Ascending aorta (tissue), 2 donors: ENCODE measurements around the gene IGSF6. TPM values are rescaled to one million over a fixed set of nuclear protein-coding genes. Genes with fewer than 3 reads are reported as not detected.

Source experiments
- DNase-seq, 2 donors: peaks; one replicate each; pipeline ENCODE4 v3.0.0-alpha.2; 2019; ENCODE audit warnings: low spot score in 2 of 2
- H3K27ac ChIP-seq, 2 donors: fragments of 200-600 bp; sonication (generic); one replicate each; pipeline ENCODE4 v1.5.1; 2016 to 2017; ENCODE audit warnings: mild to moderate bottlenecking in 1 of 2
- H3K27me3 ChIP-seq: fragments of 200-600 bp; sonication (generic); one replicate; pipeline ENCODE4 v1.5.1; 2017
- H3K36me3 ChIP-seq, 2 donors: fragments of 200-600 bp; sonication (generic); one replicate each; pipeline ENCODE4 v1.5.1; 2016
- H3K4me1 ChIP-seq, 2 donors: fragments of 200-600 bp; sonication (generic); one replicate each; pipeline ENCODE4 v1.5.1; 2016 to 2017; ENCODE audit warnings: mild to moderate bottlenecking in 1 of 2
- H3K4me3 ChIP-seq, 2 donors: fragments of 200-600 bp; sonication (generic); one replicate each; pipeline ENCODE4 v1.5.1; 2016 to 2017; ENCODE audit warnings: mild to moderate bottlenecking in 1 of 2
- H3K9me3 ChIP-seq, 2 donors: fragments of 200-600 bp; sonication (generic); one replicate each; pipeline ENCODE4 v1.5.1; 2016
- CTCF ChIP-seq, 3 experiments: fragments of 200-600 bp in 2 of 3; fragments of 450-650 bp in 1 of 3; sonication (generic) in 2 of 3; IDR thresholded peaks; one replicate each; pipeline ENCODE4 v1.5.1; 2016 to 2019; ENCODE audit warnings: antibody characterized with exemption in 3 of 3, mild to moderate bottlenecking in 1 of 3, moderate library complexity in 1 of 3
- intact Hi-C: fragments of 100-400 bp; cut with DNase I; formaldehyde crosslinking; loops from one replicate; pipeline ENCODE4 v1.15.1; 2023
- total RNA-seq: library from RNA; depleted of rRNA; stranded (reverse); fragments of >200 nt; gene quantifications from one replicate; pipeline ENCODE4 v1.1.0, GENCODE V29; 2016

The IGSF6 gene
- total RNA-seq, 1 donor from 2014 or later, result 3.1 TPM

DNA sequence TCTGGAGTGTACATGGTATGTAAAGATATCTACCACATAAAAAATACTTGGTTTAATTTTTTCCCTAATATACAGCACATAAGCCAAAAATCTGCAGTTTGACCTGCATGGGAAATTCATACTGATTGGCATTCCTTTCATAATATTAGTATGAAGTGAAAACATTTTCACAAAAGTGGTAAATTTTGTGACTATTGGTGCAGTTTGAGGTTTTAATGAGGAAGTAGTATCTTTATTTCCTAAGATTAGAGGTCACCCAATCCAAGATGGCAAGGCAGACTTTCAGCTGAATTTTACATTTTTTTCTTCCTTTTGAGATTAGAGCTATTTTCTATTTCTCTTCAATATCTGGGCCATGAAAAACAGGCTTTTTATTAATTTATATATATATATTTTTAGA lies 31.8 kb downstream of the IGSF6 start:
- Histone ChIP-seq H3K36me3 (peaks cover 9 to 26% of the 10 kb centered on the region in 2 donors), H3K4me1 (no peaks in the 10 kb centered on the region), H3K4me3 (no peak overlapping the region), H3K9me3 (no peaks in the 10 kb centered on the region), H3K27me3 (no peaks in the 10 kb centered on the region), H3K27ac (no peak overlapping the region)
- TF ChIP-seq CTCF (IDR thresholded peaks at IDR 0.05), result no peak
- no peak for DNase-seq
- intact Hi-C loops, result no loop called here

GRCh38 chr16:21619765-21620425 lies 32.5 kb downstream of the IGSF6 start:
- intact Hi-C loops, result no loop called here
- Histone ChIP-seq H3K4me3 (no peak overlapping the region), H3K27ac (no peak overlapping the region), H3K36me3 (peaks cover 6 to 19% of the 10 kb centered on the region in 2 donors), H3K4me1 (no peaks in the 10 kb centered on the region), H3K9me3 (no peaks in the 10 kb centered on the region), H3K27me3 (no peaks in the 10 kb centered on the region)
- no peak for DNase-seq
- no peak for TF ChIP-seq CTCF (IDR thresholded peaks at IDR 0.05)

- intact Hi-C loops, result no loop called here
- Histone ChIP-seq H3K36me3 (peaks cover 4 to 13% of the 10 kb centered on the region in 2 donors), H3K9me3 (no peaks in the 10 kb centered on the region), H3K27me3 (no peaks in the 10 kb centered on the region), H3K27ac (no peak overlapping the region), H3K4me1 (no peaks in the 10 kb centered on the region), H3K4me3 (no peak overlapping the region)
- no peak for TF ChIP-seq CTCF (IDR thresholded peaks at IDR 0.05)
- no peak for DNase-seq
Measured at GRCh38 chr16:21618281-21618680, 34.1 kb downstream of the IGSF6 start.

DNA sequence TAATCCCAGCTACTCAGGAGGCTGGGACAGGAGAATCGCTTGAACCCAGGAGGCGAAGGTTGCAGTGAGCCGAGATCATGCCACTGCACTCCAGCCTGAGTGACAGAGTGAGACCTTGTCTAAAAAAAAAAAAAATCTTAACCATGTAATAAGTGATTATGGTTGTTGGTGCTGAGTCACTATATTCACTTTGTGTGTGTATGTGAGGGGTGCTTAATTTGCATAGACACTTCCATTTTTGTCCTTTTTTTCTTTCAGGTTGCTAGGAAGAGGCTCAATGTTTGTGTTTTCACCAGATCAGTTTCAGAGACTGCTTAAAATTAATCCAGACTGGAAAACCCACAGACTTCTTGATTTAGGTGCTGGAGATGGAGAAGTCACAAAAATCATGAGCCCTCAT lies 34.8 kb downstream of the IGSF6 start:
- no peaks in the 10 kb centered on the region for H3K27me3 ChIP-seq
- no peak overlapping the region for H3K27ac ChIP-seq
- no peaks in the 10 kb centered on the region for H3K9me3 ChIP-seq
- DNase-seq, result no peak
- H3K4me3 ChIP-seq, result no peak overlapping the region
- no peaks in the 10 kb centered on the region for H3K4me1 ChIP-seq
- H3K36me3 ChIP-seq, result peaks cover 4 to 10% of the 10 kb centered on the region in 2 donors
- TF ChIP-seq CTCF (IDR thresholded peaks at IDR 0.05), result no peak
- intact Hi-C loops, result no loop called here

DNA sequence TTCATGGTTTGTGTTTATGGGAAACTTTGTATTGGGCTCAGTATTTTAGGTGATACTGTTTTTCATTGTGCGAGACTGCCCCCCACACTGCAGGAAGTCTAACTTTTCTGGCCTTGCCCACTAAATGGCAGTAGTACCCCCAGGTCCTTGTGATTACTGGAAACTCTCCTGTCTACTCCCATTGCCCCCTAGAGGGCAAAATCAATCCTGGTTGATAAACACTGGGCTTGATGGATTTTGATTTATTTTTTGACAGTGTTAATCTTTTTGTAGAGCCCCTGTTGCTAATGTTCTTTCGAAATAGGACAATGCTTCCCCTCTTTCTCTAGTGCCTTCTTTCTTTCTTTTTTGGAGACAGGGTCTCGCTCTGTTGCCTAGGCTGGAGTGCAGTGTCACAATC lies 37.5 kb downstream of the IGSF6 start:
- Histone ChIP-seq H3K4me3 (no peak overlapping the region), H3K27me3 (no peaks in the 10 kb centered on the region), H3K36me3 (peaks cover 4 to 10% of the 10 kb centered on the region in 2 donors), H3K4me1 (peaks cover 0 to 5% of the 10 kb centered on the region in 2 donors), H3K27ac (no peak overlapping the region), H3K9me3 (no peaks in the 10 kb centered on the region)
- no peak for TF ChIP-seq CTCF (IDR thresholded peaks at IDR 0.05)
- intact Hi-C loops, result no loop called here
- DNase-seq, result no peak

DNA sequence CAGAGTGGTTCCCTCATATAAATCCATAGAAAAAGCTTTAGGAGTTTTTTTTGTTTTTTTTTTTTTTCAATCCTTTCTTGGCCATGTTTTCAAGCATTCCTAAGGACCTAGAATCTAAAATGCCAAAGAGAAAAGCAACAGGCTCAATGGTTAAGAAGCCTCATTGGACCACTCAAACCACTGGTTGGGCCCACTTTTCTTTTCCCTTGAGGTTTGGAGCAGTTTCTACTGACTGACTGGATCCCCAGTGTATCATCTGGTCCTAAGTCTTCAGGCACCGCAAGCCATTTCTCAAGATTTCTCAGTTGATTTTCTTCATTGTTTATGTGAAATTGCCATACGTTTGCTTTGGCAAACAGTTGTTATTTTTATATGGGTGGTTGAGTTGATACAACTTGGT lies 38.6 kb downstream of the IGSF6 start:
- Histone ChIP-seq H3K9me3 (no peaks in the 10 kb centered on the region), H3K27ac (no peak overlapping the region), H3K4me3 (no peak overlapping the region), H3K4me1 (peaks cover 0 to 5% of the 10 kb centered on the region in 2 donors), H3K36me3 (peaks cover 4 to 7% of the 10 kb centered on the region in 2 donors), H3K27me3 (no peaks in the 10 kb centered on the region)
- no peak for DNase-seq
- intact Hi-C loops, result no loop called here
- no peak for TF ChIP-seq CTCF (IDR thresholded peaks at IDR 0.05)
